ENCODE measurements around the gene OCA2. TPM values are rescaled to one million over a fixed set of nuclear protein-coding genes. Genes with fewer than 3 reads are reported as not detected.

OCA2 gene
- total RNA-seq, 1 donor, result not detected

DNA sequence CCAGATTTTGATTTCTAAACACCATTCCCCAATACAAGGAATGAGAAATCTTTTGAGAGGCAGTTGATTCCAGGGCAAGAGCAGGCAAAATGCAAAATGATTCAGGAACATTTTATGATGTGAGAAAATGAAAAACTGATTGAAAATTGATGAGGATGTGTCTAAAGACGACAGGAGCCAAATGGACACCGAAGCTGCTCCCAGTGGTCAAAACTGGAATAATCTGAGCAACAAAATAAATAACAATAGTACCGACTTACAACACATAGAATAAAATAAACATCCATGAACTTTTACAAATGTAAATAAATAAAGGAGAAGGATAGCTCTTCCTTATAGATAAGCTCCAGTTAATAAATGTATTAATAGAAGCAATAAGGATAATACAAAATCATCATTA is 186.8 kb downstream of the OCA2 start:
- H3K4me3 ChIP-seq (ENCODE audit: low read depth, low read length), result no peak overlapping the region
- TF ChIP-seq, protein P1, sequence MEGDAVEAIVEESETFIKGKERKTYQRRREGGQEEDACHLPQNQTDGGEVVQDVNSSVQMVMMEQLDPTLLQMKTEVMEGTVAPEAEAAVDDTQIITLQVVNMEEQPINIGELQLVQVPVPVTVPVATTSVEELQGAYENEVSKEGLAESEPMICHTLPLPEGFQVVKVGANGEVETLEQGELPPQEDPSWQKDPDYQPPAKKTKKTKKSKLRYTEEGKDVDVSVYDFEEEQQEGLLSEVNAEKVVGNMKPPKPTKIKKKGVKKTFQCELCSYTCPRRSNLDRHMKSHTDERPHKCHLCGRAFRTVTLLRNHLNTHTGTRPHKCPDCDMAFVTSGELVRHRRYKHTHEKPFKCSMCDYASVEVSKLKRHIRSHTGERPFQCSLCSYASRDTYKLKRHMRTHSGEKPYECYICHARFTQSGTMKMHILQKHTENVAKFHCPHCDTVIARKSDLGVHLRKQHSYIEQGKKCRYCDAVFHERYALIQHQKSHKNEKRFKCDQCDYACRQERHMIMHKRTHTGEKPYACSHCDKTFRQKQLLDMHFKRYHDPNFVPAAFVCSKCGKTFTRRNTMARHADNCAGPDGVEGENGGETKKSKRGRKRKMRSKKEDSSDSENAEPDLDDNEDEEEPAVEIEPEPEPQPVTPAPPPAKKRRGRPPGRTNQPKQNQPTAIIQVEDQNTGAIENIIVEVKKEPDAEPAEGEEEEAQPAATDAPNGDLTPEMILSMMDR (IDR thresholded peaks at IDR 0.05; ENCODE audit: insufficient read depth, low read length), result no peak
- DNase-seq (ENCODE audit: low read depth), result no peak

DNA sequence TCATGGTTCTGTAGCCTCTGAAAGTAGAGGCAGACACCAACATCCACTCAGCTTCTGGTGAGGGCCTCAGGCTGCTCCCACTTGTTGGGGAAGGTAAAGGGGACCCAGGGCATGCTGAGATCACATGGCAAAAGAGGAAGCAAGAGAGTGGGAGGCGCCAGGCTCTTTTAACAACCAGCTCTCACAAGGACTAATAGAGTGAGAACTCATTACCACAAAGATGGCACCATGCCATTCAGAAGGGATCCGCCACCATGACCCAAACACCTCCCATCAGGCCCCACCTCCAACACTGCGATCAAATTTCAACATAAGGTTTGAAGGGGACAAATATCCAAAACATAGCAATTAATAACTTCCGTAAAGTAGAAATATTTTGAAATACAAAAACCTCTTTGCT is 192.3 kb downstream of the OCA2 start:
- TF ChIP-seq, protein P1 (IDR thresholded peaks at IDR 0.05; ENCODE audit: insufficient read depth, low read length), result no peak
- no peak for DNase-seq (ENCODE audit: low read depth)
- no peak overlapping the region for H3K4me3 ChIP-seq (ENCODE audit: low read depth, low read length)

DNA sequence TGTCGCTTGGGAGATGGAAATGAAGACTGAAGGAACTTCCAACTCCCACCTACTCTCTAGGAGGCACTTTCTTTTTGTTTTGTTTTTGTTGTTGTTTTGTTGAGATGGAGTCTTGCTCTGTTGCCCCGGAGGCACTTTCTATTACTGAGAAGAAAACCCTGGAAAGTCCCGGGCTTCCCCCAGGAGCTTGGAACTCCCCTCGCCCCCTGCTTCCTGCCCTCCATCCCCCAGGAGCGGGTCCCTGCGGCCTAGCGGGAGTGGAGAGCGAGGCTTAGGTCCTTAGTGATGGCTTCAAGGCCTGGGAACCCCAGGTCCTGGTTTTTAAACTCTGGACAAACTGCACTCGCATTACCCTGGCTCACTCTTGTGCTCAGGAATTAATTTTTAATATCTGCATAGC is 195.7 kb downstream of the OCA2 start:
- no peak for DNase-seq (ENCODE audit: low read depth)
- H3K4me3 ChIP-seq (ENCODE audit: low read depth, low read length), result no peak overlapping the region
- TF ChIP-seq, protein P1 (IDR thresholded peaks at IDR 0.05; ENCODE audit: insufficient read depth, low read length), result no peak

DNA sequence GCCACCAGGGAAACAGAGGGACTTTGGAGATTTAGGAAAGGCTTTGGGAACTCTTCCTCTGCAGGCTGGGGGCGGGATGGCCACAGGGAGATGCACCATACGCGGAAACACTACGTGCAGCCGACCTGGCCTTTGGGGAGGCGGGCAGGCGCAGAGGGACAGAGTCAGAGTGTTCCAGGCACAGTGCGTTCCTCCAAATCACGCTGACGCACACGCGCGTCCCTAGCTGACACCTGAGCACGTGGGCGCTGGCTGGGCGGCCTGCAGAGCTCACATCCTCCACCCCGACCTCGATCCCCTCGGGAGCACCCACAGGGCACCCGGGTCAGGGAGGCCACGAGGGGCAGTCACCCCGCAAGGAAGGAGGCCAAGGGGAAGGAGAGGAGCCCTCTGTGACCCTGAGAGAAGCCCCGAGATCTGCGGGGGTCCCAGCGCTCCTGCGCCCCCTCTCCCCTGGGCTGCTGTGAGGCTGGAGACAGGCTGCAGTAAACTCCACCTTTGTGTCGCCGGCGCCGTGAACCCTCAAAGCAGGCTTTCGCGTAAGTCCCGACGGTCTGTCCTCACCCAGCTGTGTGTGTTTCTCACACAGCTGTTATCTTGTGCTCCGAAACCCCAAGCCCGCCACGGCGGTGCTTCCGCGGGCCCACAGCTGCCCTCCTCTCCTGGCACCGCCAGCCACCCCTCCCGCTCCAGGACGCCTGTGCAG is 196.3 kb downstream of the OCA2 start:
- DNase-seq (ENCODE audit: low read depth), result no peak
- TF ChIP-seq, protein P1 (IDR thresholded peaks at IDR 0.05; ENCODE audit: insufficient read depth, low read length), result no peak
- H3K4me3 ChIP-seq (ENCODE audit: low read depth, low read length), result no peak overlapping the region

DNA sequence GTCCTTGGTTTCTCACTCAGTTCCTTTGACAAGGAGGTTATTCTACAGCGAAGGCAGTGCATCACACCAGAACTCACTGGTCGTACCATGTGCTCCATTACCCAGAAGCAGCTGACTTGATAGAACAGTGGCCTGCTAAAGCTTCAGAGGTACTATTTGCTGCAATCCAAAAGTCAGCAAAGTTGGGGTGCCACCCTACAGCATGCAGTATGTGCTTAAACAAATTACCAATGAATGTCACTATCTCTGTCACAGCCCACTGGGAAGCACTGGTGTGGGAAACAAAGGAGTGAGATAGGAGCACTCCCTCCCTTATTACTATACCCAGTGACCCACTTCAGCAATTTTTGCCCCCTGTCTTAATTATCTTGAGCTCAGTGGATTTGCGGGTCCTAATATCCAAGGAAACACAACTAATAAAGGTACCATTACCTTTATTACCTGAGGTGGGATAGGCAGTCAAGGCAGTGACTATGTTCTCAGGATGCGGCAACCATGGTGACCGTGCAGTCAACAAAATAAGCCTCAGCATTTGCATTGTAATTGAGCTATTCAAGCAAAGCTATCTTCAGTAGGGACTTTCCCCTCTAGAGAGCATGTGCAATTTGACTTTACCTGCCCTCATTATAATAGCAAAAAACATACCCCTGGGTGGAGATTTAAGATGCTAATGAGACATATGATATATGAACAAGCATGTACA is 199.4 kb downstream of the OCA2 start:
- no peak for DNase-seq (ENCODE audit: low read depth)
- TF ChIP-seq, protein P1 (IDR thresholded peaks at IDR 0.05; ENCODE audit: insufficient read depth, low read length), result no peak
- H3K4me3 ChIP-seq (ENCODE audit: low read depth, low read length), result no peak overlapping the region

DNA sequence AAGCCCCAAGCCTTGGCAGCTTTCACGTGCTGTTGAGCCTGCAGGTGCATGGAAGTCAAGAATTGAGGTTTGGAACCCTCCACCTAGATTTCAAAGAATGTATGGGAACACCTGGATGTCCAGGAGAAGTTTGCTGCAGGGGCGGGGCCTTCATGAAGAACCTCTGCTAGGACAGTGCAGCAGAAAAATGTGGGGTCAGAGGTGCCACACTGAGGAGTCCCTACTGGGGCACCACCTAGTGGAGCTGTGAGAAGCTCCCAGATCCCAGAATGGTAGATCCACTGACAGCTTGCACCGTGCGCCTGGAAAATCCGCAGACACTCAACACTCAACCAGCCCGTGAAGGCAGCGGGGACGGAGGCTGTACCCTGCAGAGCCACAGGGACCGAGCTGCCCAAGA is 201.6 kb downstream of the OCA2 start:
- TF ChIP-seq, protein P1 (IDR thresholded peaks at IDR 0.05; ENCODE audit: insufficient read depth, low read length), result no peak
- no peak overlapping the region for H3K4me3 ChIP-seq (ENCODE audit: low read depth, low read length)
- no peak for DNase-seq (ENCODE audit: low read depth)
